Measurements from ENCODE around the gene SCO1.

The SCO1 gene

DNA sequence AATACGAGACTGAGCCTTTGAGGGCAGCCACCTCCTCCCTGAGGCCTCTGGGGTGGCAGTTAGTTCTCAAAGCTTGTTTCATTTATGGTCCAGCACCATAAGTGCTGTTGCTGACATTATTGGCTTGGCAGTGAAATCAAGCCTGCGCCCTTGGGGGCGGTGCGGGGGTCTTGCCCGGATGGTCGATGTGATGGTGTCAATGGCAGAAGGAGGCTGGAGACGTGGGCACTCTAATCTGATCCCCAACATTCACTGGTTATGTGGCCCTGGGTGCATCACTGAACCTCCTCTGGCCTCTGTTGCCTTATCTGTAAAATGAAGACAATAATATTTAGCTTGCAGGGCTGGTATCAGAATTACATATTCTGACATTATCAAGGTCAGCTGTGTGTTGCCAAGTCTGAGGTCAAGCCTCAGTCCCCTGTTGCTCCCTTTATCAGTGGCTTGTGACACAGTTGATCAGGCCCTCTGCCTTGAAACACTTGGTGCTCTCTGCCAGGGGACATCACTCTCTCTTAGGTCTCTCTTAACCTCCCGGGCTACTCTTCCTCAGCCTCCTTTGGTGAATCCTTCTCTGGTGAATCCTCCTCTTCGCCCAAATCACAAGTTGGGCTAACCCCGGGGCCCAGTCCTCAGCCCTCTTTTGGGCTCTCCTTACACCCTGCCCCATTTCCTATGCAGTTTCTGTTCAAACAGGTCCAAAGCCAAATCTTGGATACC, 44.2 kb upstream of the SCO1 start:
- Mint-ChIP-seq H3K4me1 (peaks cover 22% of the 10 kb centered on the region), H3K27ac (no peak overlapping the region), H3K9me3 (no peaks in the 10 kb centered on the region), H3K4me3 (no peak overlapping the region), H3K27me3 (ENCODE audit: low read depth) (peaks cover 8% of the 10 kb centered on the region), H3K36me3 (ENCODE audit: low read depth) (no peaks in the 10 kb centered on the region)
- TF ChIP-seq, protein P1, sequence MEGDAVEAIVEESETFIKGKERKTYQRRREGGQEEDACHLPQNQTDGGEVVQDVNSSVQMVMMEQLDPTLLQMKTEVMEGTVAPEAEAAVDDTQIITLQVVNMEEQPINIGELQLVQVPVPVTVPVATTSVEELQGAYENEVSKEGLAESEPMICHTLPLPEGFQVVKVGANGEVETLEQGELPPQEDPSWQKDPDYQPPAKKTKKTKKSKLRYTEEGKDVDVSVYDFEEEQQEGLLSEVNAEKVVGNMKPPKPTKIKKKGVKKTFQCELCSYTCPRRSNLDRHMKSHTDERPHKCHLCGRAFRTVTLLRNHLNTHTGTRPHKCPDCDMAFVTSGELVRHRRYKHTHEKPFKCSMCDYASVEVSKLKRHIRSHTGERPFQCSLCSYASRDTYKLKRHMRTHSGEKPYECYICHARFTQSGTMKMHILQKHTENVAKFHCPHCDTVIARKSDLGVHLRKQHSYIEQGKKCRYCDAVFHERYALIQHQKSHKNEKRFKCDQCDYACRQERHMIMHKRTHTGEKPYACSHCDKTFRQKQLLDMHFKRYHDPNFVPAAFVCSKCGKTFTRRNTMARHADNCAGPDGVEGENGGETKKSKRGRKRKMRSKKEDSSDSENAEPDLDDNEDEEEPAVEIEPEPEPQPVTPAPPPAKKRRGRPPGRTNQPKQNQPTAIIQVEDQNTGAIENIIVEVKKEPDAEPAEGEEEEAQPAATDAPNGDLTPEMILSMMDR (IDR thresholded peaks at IDR 0.05; ENCODE audit: unreplicated experiment in 3 of 3) = no peak

DNA sequence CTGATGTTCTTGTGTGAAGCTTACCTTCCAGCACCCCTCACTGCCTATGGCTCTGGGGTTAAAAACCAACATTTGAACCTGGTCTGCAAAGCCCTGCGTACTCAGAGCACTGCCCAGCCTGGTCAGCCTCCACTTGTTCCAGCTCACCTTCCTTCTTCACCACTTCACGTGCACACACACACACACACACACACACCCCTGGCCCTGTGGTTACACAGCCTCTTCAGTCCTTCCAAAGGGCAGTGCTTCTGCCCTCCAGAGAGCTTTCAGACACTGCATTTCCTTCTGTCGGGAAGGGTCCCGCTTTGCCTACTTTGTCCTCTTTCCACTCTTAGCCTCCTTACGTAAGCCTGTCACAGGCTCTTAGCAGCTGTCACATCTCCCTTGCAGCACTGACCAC, 42.1 kb upstream of the SCO1 start:
- Mint-ChIP-seq H3K27me3 (ENCODE audit: low read depth) (peaks cover 12% of the 10 kb centered on the region), H3K9me3 (no peaks in the 10 kb centered on the region), H3K36me3 (ENCODE audit: low read depth) (no peaks in the 10 kb centered on the region), H3K4me1 (peaks cover 11% of the 10 kb centered on the region), H3K4me3 (no peak overlapping the region), H3K27ac (no peak overlapping the region)
- TF ChIP-seq, protein P1 (IDR thresholded peaks at IDR 0.05; ENCODE audit: unreplicated experiment in 3 of 3) = no peak

DNA sequence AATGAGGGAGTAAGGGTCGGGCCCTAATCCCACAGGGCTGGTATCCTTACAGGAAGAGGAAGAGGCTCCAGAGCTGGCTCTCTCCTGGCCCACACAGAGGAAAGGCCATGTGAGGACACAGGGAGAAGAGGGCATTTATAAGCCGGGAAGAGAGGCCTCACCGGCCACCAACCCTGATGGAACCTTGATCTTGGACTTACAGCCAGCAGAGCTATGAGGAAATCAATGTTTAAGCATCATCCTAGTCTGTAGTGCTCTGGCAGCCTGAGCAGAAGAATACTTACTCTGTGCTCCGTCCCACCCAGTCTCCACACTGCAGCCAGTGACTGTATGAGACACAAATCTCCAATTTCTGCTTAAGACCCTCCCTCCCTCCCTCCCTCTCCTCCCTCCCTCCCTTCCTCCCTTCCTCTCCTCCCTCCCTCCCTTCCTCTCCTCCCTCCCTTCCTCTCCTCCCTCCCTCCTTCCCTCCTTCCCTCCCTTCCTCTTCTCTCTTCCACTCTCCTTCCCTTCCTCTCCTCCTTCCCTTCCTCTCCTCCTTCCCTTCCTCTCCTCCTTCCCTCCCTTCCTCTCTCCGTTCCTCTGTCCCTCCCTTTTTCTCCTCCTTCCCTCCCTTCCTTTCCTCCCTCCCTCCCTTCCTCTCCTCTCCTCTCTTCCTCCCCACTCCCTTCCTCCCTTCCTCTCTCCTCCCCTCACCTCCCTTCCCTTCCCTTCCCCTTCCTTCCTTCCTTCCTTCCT, 41.4 kb upstream of the SCO1 start:
- H3K36me3 Mint-ChIP-seq (ENCODE audit: low read depth) = no peaks in the 10 kb centered on the region
- TF ChIP-seq, protein P1 (IDR thresholded peaks at IDR 0.05; ENCODE audit: unreplicated experiment in 3 of 3) = no peak
- H3K4me1 Mint-ChIP-seq = peaks cover 9% of the 10 kb centered on the region
- no peak overlapping the region for H3K27ac Mint-ChIP-seq
- H3K27me3 Mint-ChIP-seq (ENCODE audit: low read depth) = peaks cover 13% of the 10 kb centered on the region
- no peaks in the 10 kb centered on the region for H3K9me3 Mint-ChIP-seq
- no peak overlapping the region for H3K4me3 Mint-ChIP-seq

DNA sequence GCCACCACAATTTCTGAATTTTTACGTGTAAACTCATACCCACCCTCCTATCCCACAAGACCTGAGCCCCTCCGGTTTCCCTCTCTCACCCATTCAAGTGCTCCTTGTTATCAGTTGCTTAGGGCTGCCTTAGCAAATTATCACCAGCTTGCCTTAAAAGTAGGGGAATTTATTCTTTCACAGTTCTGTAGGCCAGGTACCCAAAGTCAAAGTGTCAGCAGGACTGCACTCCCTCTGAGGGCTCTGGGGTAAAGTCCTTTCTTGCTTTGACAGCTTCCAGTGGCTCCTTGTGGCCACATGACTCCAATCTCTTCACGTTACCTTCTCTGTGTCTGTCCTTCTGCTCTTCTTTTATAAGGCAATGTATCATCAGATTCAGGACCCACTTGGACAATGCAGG, 40.4 kb upstream of the SCO1 start:
- H3K36me3 Mint-ChIP-seq (ENCODE audit: low read depth) = no peaks in the 10 kb centered on the region
- H3K4me3 Mint-ChIP-seq = no peak overlapping the region
- no peak overlapping the region for H3K27ac Mint-ChIP-seq
- H3K27me3 Mint-ChIP-seq (ENCODE audit: low read depth) = peaks cover 13% of the 10 kb centered on the region
- TF ChIP-seq, protein P1 (IDR thresholded peaks at IDR 0.05; ENCODE audit: unreplicated experiment in 3 of 3) = no peak
- peaks cover 9% of the 10 kb centered on the region for H3K4me1 Mint-ChIP-seq
- H3K9me3 Mint-ChIP-seq = no peaks in the 10 kb centered on the region

DNA sequence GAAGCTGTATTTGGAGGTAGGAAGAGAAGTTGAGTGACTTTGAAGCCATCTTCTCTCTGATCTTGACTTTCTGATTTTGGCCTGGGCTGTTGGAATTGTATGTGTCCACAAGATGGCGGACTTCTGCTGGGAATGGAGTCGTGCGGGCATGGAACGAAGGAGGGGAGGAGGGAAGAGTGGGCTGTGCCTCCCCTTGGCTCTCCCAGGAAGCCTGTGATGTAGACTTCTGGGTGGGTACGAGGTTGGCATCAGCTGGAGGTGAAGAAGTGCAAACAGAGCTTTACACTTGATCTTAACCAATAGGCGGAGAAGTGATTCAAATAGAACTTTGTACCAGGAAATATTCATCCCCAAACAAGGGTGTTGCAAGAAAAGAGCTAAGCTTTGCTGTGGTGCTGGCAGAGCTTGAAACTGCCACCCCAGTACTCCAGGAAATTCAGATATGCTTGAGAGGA, 39.9 kb upstream of the SCO1 start:
- Mint-ChIP-seq H3K27me3 (ENCODE audit: low read depth) (peaks cover 9% of the 10 kb centered on the region), H3K4me1 (peaks cover 9% of the 10 kb centered on the region), H3K4me3 (no peak overlapping the region), H3K36me3 (ENCODE audit: low read depth) (no peaks in the 10 kb centered on the region), H3K27ac (no peak overlapping the region), H3K9me3 (no peaks in the 10 kb centered on the region)
- TF ChIP-seq, protein P1 (IDR thresholded peaks at IDR 0.05; ENCODE audit: unreplicated experiment in 3 of 3) = peak; percentile 80 to 84 (median 82)

Data from nephron (organoid).